ENCODE measurements around the gene AADACL4. TPM values are rescaled to one million over a fixed set of nuclear protein-coding genes. Genes with fewer than 3 reads are reported as not detected.

AADACL4 gene
- total and polyA plus RNA-seq, 8 donors, result not detected

- Histone ChIP-seq H3K4me1 (peaks cover 7 to 25% (median 9%) of the 10 kb centered on the region in 3 donors), H3K27me3 (no peaks in the 10 kb centered on the region), H3K4me3 (peak overlapping the region; percentile 79 to 92 (median 84)), H3K36me3 (peaks cover 3 to 5% (median 4%) of the 10 kb centered on the region in 3 donors), H3K9me3 (no peaks in the 10 kb centered on the region), H3K27ac (peak overlapping the region; percentile 93 to 98 (median 95))
- no peak for TF ChIP-seq CTCF (IDR thresholded peaks at IDR 0.05)
- ATAC-seq (no peak), DNase-seq (peak in 2 of 6 donors; percentile 33 to 39), FAIRE-seq (no peak)
- WGBS, 2 donors, result 27 to 29% methylated on average over 7 of the region's 7 CpGs
- intact Hi-C loops (cut with DNase I), result loop anchor here in 1 of 3 donors (10.0 kb wide), 2 partner anchors 140 to 210 kb away; no protein-coding TSS in a partner anchor
These were observed 29.3 kb upstream of the AADACL4 start for GRCh38 chr1:12614402-12615158.

GRCh38 chr1:12615159-12615864 lies 28.6 kb upstream of the AADACL4 start:
- DNase-seq (peak in 1 of 6 donors; percentile 12), ATAC-seq (no peak), FAIRE-seq (no peak)
- Histone ChIP-seq H3K27ac (peak overlapping the region; percentile 93 to 98 (median 95)), H3K4me1 (peaks cover 7 to 23% (median 8%) of the 10 kb centered on the region in 3 donors), H3K36me3 (peaks cover 3 to 4% (median 4%) of the 10 kb centered on the region in 3 donors), H3K4me3 (peak overlapping the region; percentile 79 to 92 (median 84)), H3K9me3 (no peaks in the 10 kb centered on the region), H3K27me3 (no peaks in the 10 kb centered on the region)
- WGBS, 2 donors, result 5 to 7% methylated on average over 12 of the region's 12 CpGs
- no peak for TF ChIP-seq CTCF (IDR thresholded peaks at IDR 0.05)
- intact Hi-C loops (cut with DNase I), result loop anchor here in 1 of 3 donors (10.0 kb wide), 2 partner anchors 141 to 211 kb away; no protein-coding TSS in a partner anchor

- H3K27me3 ChIP-seq, result no peaks in the 10 kb centered on the region
- 3 to 4% methylated on average over 17 of the region's 17 CpGs for WGBS, 2 donors
- FAIRE-seq, result no peak
- no peaks in the 10 kb centered on the region for H3K9me3 ChIP-seq
- peaks cover 0 to 4% (median 3%) of the 10 kb centered on the region in 3 donors for H3K36me3 ChIP-seq
- ATAC-seq, result peak; percentile 37 to 51 (median 49)
- intact Hi-C loops (cut with DNase I), result loop anchor here in 1 of 3 donors (10.0 kb wide), 2 partner anchors 141 to 211 kb away; no protein-coding TSS in a partner anchor
- no peak for TF ChIP-seq CTCF (IDR thresholded peaks at IDR 0.05)
- peak overlapping the region; percentile 93 to 98 (median 95) for H3K27ac ChIP-seq
- peaks cover 7 to 21% (median 11%) of the 10 kb centered on the region in 3 donors for H3K4me1 ChIP-seq
- peak; percentile 73 to 87 (median 82) for DNase-seq
- peak overlapping the region; percentile 79 to 92 (median 84) for H3K4me3 ChIP-seq
These were observed 27.8 kb upstream of the AADACL4 start for GRCh38 chr1:12615865-12616708.

GRCh38 chr1:12616709-12617373 lies 27.0 kb upstream of the AADACL4 start:
- Histone ChIP-seq H3K36me3 (peaks cover 0 to 4% (median 0%) of the 10 kb centered on the region in 3 donors), H3K27ac (peak overlapping the region; percentile 93 to 98 (median 95)), H3K4me1 (peaks cover 11 to 25% (median 16%) of the 10 kb centered on the region in 3 donors), H3K9me3 (no peaks in the 10 kb centered on the region), H3K27me3 (no peaks in the 10 kb centered on the region), H3K4me3 (peak overlapping the region; percentile 79 to 92 (median 84))
- peak; percentile 34 to 85 (median 60) for DNase-seq
- no peak for TF ChIP-seq CTCF (IDR thresholded peaks at IDR 0.05)
- ATAC-seq, result peak; percentile 9 to 20 (median 11)
- intact Hi-C loops (cut with DNase I), result loop anchor here in 1 of 3 donors (10.0 kb wide), 2 partner anchors 142 to 212 kb away; no protein-coding TSS in a partner anchor
- FAIRE-seq, result no peak
- WGBS, 2 donors, result 1% methylated on average over 46 to 53 of the region's 53 CpGs
